NCI-H2107 (cell line): ENCODE results near the gene FASTKD3.

Experiments
- DNase-seq: peaks from one replicate; lab custom pipeline; 2025; lab: John Stamatoyannopoulos, UW

Gene FASTKD3

GRCh38 chr5:7878381-7878873, 9.6 kb upstream of the FASTKD3 start:
- no peak for DNase-seq

DNA sequence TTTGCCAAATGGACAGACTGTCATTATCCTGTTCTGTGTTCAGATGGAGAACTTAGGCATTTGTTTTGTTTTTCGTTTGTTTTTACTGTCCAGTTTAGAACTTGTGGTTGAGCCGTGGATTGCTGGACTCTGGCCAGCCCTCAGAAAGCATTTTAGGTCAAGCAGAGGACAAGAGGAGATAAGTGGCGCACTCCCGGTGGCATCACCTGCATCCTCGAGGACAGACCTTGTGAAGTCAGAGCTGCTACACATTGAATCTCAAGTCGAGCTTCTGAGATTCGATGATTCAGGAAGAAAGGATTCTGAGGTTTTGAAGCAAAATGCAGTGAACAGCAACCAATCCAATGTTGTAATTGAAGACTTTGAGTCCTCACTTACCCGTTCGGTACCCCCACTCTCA, 9.0 kb upstream of the FASTKD3 start:
- no peak for DNase-seq

DNA sequence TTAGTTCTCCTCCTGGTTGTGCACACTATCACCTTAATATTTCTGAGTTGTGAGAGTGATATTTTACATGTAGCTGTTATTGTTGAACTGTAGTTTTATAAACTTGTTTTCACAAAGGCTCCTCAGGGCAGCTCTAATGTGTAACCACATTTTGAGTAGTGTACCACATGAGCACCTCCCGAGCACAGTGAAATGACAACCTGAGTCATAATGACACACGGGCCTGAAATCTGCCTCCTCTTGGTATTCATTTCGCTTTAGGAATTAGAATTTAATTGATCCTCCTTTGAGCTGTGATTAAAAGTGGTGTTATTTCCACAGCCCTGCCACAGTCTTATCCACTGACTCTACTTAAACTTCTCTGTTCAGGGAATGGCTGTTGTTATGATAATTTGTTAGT, 8.0 kb upstream of the FASTKD3 start:
- no peak for DNase-seq

DNA sequence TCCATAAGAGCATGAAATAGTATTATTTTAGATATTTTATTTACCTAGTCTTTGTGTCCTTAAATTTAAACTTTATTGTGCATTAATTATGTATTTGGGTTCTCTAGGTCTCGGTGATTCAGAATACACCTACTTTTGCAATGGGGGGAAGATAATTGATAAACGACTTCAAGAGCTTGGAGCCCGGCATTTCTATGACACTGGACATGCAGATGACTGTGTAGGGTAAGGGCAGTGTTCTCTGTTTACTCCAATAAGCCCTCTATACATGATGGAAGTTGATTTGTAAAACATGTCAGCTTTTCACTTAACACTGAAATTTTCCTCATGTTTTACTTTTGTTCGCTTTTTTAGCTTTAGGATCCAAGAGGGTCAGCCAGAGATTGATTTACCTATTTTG, 6.3 kb upstream of the FASTKD3 start:
- DNase-seq: no peak

- DNase-seq: no peak
Measured at GRCh38 chr5:7874639-7875038, 5.8 kb upstream of the FASTKD3 start.

- DNase-seq: no peak
Measured at GRCh38 chr5:7873216-7873615, 4.4 kb upstream of the FASTKD3 start.

DNA sequence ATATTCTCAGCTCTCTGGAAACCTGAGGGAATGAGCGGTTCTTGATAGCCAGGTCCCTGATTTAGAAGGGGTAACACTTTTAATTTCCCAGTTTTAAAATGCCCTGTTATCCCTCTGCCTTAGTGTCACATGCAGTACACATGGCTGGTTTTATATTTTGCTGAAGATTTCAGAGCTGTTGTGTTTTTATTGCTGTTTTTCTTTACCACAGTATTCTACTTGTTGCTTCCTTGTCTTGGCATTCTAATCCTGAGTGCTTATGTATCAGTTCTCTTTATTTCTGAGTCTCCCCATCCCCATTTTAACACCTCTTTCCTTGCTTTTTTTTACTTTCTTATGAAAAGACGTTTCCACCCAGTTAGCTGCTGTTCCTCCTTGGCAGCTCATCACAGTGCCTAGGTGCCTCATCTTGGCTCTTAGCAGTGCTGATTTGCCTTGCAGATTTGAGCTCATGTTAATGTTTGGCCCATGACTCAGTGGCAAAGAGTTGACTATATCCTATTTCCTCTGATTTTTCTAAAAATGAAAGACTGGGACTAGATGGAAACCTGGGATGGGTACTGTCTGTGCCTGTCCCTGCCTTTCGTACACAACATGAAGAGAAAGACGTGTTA, 3.8 kb upstream of the FASTKD3 start:
- no peak for DNase-seq

DNA sequence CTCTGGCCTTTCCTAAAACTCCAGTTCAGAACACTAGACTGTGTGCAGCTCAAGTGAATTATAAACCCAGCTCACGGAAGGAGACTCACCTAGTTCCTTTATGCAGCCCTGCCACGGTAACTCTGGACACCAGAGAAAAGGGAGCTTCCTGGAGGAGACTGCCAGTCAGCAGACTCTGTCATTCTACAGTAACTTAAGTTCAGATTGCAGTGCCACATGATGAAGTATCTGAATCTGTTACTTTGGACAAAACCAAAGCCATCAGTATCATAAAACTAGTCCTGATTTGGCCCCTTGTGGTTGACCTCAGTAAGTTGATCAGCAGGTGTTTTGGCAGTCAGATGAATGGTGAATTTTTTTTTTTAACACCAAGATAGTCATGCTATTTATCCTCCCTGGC, 2.8 kb upstream of the FASTKD3 start:
- DNase-seq: no peak

GRCh38 chr5:7869474-7870136, 774 bp upstream of the FASTKD3 start:
- no peak for DNase-seq

GRCh38 chr5:7868427-7868772, 431 bp downstream of the FASTKD3 start:
- DNase-seq: no peak

- no peak for DNase-seq
Measured at GRCh38 chr5:7867260-7867659, 1.6 kb downstream of the FASTKD3 start.

- no peak for DNase-seq
Measured at GRCh38 chr5:7866196-7866595, 2.6 kb downstream of the FASTKD3 start.

GRCh38 chr5:7857926-7858632, 10.8 kb downstream of the FASTKD3 start:
- no peak for DNase-seq

DNA sequence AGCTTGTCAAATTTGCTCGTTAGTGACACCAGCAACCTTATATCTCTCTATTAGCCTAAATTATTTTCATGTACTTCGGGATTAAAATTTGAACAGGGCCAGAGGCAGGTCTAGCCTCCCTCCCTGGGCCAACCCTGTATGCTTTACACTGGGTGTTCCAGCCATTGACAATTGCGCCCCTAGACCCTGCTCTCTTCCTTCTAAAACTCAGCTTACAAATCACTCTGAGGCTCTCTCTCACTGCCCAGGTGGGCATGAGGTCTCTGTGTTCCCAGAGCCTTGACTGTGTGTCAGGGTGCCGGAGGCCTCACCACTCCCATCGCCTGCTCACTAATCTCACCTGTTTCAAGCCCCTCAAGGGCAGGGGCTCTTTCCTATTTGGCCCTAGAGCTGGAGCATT, 11.5 kb downstream of the FASTKD3 start:
- DNase-seq: no peak

GRCh38 chr5:7856855-7857254, 12.0 kb downstream of the FASTKD3 start:
- DNase-seq: peak; percentile 24

DNA sequence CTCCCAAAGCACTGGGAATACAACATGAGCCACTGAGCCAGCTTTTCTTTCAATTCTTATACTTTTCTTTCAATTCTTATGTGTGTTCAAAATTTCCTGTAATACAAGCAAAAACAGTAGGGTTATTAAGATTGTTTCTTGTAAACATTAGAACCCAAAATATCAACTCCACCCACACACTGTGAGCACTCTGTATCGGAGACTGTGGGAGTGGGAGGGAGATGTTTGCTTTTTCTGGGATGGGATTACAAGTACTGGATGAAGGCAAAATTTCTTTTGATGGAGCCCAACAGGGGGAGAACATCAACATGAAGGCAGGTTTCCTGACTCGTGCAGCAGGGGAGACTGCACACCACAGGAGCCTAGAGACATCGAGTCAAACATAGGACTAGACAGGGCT, 13.2 kb downstream of the FASTKD3 start:
- DNase-seq: no peak

DNA sequence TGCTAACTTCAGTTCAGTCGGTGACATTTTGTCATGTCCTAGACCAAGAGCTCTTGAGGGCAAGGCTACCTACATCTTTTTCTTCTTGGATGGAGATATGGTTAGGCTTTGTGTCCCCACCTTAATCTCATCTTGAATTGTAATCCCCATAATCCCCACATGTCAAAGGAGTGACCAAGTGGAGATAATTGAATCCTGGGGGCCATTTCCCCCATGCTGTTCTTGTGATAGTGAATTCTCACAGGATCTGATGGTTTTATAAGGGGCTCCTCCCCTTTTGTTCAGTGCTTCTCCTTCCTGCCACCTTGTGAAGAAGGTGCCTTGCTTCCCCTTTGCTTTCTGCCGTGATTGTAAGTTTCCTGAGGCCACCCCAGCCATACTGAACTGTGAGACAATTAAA, 15.8 kb downstream of the FASTKD3 start:
- DNase-seq: no peak

GRCh38 chr5:7852542-7852941, 16.3 kb downstream of the FASTKD3 start:
- no peak for DNase-seq

GRCh38 chr5:7851617-7852289, 17.1 kb downstream of the FASTKD3 start:
- DNase-seq: no peak

- DNase-seq: no peak
Measured at GRCh38 chr5:7851240-7851592, 17.6 kb downstream of the FASTKD3 start.

DNA sequence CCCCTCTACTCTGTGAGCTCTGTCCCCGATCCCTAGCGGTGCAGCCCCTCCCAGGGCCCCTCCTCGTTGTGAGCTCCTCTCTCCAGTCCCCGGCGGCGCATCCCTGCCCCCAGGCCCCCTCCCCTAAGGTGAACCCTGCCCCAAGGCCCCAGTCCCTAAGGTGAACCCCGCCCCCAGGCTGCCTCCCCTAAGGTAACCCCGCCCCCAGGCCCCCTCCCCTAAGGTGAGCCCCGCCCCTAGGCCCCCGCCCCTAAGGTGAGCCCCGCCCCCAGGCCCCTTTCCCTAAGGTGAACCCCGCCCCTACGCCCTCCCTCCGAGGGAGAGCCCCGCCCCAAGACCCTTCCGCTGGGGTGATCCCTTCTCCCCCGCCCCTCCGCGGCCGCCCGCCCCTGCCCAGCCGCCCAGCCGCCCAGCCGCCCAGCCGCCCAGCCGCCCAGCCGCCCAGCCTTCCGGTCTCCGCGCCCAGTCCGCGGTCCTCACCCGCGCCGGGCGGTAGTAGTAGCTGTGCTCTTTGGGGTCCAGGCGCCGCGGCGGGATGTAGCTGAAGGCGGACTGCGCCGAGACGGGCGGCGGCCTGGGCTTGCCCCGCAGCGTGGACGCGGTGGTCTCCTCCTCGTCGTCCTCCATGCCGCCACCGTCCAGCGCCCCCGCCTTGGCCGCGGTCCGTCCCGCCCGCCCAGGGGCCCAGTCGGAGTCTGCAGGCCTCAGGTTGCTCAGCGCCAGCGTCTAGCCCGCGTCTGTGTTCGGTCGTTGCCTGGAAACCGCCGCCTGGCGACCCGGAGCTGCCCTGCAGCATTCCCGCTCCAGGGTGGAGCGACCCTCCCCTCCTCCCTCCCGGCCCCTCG, 18.2 kb downstream of the FASTKD3 start, which contains the start of gene CFAP90:
Gene CFAP90, minus strand, starts transcription at position 739 of the 845 bp plus-strand sequence. Its CDS starts 112 bp downstream, at position 627.
- DNase-seq: peak; percentile 24
